ENCODE results near the gene CFAP53. TPM values are rescaled to one million over a fixed set of nuclear protein-coding genes. Genes with fewer than 3 reads are reported as not detected.

The CFAP53 gene
- total RNA-seq, 2 experiments from 2014 or later, result 0.86 TPM; not detected in 1

- peaks cover 59% of the 10 kb centered on the region for H3K36me3 ChIP-seq (ENCODE audit: insufficient read depth, low read length)
- no peaks in the 10 kb centered on the region for H3K9me3 ChIP-seq (ENCODE audit: low read length)
- intact Hi-C loops (cut with micrococcal nuclease; ENCODE audit: unreplicated experiment), result no loop called here
- BruUV-seq (replicated peaks), result TSS peak; percentile 51
- peaks cover 24% of the 10 kb centered on the region for H3K4me1 ChIP-seq (ENCODE audit: insufficient read depth, low read length, poor library complexity, severe bottlenecking)
- H3K27ac ChIP-seq (ENCODE audit: low read depth, low read length, poor library complexity, severe bottlenecking), result no peak overlapping the region
- ChIA-PET CTCF (ENCODE audit: unreplicated experiment) (no interaction called here), POLR2A (interaction anchor here (0.7 to 1.6 kb wide), 3 partner anchors 38 to 74 kb away, joined by 3 read pairs; no protein-coding TSS in a partner anchor)
- H3K79me2 ChIP-seq (ENCODE audit: insufficient read depth, low read depth, low read length), result peaks cover 44% of the 10 kb centered on the region
- no peaks in the 10 kb centered on the region for H4K20me1 ChIP-seq (ENCODE audit: insufficient read depth, low read length)
- H3K4me2 ChIP-seq (ENCODE audit: low read length), result no peak overlapping the region
- TF ChIP-seq CTCF (conservative IDR thresholded peaks at IDR 0.05; ENCODE audit: low read length) (no peak), EZH2phosphoT487 (IDR thresholded peaks at IDR 0.05; ENCODE audit: borderline replicate concordance, low read depth, low read length) (no peak)
- H3K9me2 ChIP-seq (ENCODE audit: insufficient read depth, low read length), result no peaks in the 10 kb centered on the region
- no peak overlapping the region for H2AFZ ChIP-seq (ENCODE audit: low read length)
- no peak for DNase-seq (ENCODE audit: low spot score)
- no peak overlapping the region for H3K4me3 ChIP-seq (ENCODE audit: low read depth, low read length, poor library complexity, severe bottlenecking)
Measured at GRCh38 chr18:50282521-50283335, 16.4 kb upstream of the CFAP53 start.

DNA sequence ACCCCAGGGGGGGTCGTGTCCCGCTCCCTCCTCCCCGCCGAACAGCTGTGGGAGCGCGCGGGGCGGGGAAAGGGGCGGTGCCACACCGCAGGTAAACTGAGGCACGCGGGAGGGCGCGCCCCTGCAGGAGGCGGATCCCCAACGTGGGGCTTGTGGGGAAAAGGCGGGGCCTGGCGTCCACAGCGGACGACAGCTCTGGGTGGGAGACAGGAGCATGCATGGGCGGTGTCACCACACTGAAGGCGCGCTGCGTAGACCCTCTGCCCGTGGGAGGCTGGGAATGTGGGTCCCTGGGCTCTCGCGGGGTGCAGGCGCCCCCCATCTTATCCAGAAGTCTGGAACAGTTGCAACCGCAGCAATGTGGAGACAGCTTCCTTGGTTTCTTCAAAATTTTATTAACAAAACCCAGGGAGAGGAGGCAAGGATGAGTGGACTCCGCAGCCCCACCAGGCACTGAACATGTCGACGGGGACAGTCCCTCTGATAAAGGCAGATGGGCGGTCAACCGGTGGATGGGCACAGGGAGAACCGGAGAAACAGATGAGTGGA, 15.8 kb upstream of the CFAP53 start:
- POLR2A ChIA-PET, result interaction anchor here (0.7 to 1.6 kb wide), 5 partner anchors 9 to 75 kb away, joined by 3 read pairs; no protein-coding TSS in a partner anchor
- Histone ChIP-seq H2AFZ (ENCODE audit: low read length) (0 out of 2 replicates have a peak overlapping the region, but pooled peaks have one; percentile 30), H3K4me1 (ENCODE audit: insufficient read depth, low read length, poor library complexity, severe bottlenecking) (peaks cover 24% of the 10 kb centered on the region), H3K79me2 (ENCODE audit: insufficient read depth, low read depth, low read length) (peaks cover 41% of the 10 kb centered on the region; the same call in 1 of the 2 replicates), H3K36me3 (ENCODE audit: insufficient read depth, low read length) (peaks cover 61% of the 10 kb centered on the region), H3K9me2 (ENCODE audit: insufficient read depth, low read length) (no peaks in the 10 kb centered on the region), H3K4me3 (ENCODE audit: low read depth, low read length, poor library complexity, severe bottlenecking) (peak overlapping the region; percentile 93), H3K4me2 (ENCODE audit: low read length) (peak overlapping the region; percentile 64), H3K27ac (ENCODE audit: low read depth, low read length, poor library complexity, severe bottlenecking) (peak overlapping the region; percentile 69), H4K20me1 (ENCODE audit: insufficient read depth, low read length) (no peaks in the 10 kb centered on the region), H3K9me3 (ENCODE audit: low read length) (no peaks in the 10 kb centered on the region)
- DNase-seq (ENCODE audit: low spot score), result no peak
- BruUV-seq (replicated peaks), result no TSS peak
- CTCF ChIA-PET (ENCODE audit: unreplicated experiment), result interaction anchor here (0.6 kb wide), 1 partner anchor 75 kb away, joined by 6 read pairs; no protein-coding TSS in a partner anchor
- intact Hi-C loops (cut with micrococcal nuclease; ENCODE audit: unreplicated experiment), result loop anchor here (1.0 kb wide), 1 partner anchor 16 kb away; the partner anchor contains the start of gene CFAP53
- no peak for TF ChIP-seq EZH2phosphoT487 (IDR thresholded peaks at IDR 0.05; ENCODE audit: borderline replicate concordance, low read depth, low read length)
- no peak for TF ChIP-seq CTCF (conservative IDR thresholded peaks at IDR 0.05; ENCODE audit: low read length)
